Activated CD4-positive, alpha-beta T cell treated with anti-CD3 and anti-CD28 coated beads for 4 hours (primary cell): ENCODE measurements around the gene CERKL.

Experiments used
- DNase-seq, 2 donors: peaks; one replicate each; pipeline ENCODE4 v3.0.0-alpha.2; 2020

Gene CERKL

GRCh38 chr2:181626671-181627070 is 30.2 kb downstream of the CERKL start:
- DNase-seq, result no peak

- DNase-seq, result no peak
These were observed 33.7 kb downstream of the CERKL start for GRCh38 chr2:181623159-181623558.

- no peak for DNase-seq
These were observed 35.0 kb downstream of the CERKL start for GRCh38 chr2:181621779-181622490.

- no peak for DNase-seq
These were observed 37.4 kb downstream of the CERKL start for GRCh38 chr2:181619516-181619915.

- DNase-seq, result no peak
These were observed 40.2 kb downstream of the CERKL start for GRCh38 chr2:181616715-181617114.

DNA sequence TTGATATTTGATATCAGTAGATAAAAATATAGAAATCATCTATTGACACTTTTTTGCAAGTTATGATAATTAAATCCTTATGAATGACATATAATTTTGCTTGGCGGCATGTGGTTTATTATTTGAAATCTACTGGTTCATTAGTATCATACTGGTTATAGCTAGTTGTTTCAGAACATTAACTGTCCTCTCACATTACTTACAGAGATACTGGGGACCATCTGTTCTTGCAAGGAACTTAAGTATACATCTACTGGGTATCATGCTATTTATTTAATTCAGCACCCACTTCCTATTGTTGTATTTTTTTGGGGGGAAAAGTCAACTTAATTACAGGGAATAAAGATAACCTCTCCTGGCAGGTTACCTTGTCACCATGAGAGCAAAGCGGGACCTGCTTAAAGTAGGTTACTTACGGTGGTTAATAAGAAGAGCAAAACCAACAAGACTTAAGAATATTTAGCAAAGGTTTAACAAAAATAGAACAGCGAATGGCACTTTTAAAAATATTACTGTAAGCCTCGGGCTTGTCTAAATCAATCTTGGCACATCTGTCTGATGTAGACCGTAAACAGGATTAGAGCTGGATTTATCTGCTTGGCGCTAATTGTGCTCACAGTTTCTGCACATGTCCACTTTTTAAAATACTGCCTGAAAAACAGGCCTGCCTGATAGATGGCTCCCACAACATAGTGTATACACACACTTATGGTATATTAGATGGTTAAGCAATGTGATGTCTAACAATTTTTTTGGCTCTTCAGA is 41.8 kb downstream of the CERKL start:
- DNase-seq, result no peak

DNA sequence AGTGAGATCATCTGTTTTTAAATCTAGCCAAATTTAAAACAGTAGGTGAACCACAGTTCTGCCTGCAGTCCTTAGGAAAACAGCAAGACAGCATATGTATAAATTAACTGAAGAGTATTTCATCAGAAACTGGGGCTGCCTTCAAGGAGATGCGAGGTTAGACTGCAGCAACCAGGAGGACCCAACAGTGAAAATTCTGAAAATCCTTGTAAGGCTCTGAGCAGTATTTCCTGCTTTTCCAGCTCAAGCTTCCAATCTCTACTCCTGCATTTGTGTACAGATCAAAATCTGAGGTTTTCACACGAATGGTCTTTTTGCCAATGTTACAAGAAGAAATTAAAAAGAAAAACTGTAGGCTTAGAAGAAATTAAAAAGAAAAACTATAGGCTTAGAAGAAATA is 43.7 kb downstream of the CERKL start:
- DNase-seq, result no peak

- DNase-seq, result no peak
These were observed 49.0 kb downstream of the CERKL start for GRCh38 chr2:181607629-181608590.

DNA sequence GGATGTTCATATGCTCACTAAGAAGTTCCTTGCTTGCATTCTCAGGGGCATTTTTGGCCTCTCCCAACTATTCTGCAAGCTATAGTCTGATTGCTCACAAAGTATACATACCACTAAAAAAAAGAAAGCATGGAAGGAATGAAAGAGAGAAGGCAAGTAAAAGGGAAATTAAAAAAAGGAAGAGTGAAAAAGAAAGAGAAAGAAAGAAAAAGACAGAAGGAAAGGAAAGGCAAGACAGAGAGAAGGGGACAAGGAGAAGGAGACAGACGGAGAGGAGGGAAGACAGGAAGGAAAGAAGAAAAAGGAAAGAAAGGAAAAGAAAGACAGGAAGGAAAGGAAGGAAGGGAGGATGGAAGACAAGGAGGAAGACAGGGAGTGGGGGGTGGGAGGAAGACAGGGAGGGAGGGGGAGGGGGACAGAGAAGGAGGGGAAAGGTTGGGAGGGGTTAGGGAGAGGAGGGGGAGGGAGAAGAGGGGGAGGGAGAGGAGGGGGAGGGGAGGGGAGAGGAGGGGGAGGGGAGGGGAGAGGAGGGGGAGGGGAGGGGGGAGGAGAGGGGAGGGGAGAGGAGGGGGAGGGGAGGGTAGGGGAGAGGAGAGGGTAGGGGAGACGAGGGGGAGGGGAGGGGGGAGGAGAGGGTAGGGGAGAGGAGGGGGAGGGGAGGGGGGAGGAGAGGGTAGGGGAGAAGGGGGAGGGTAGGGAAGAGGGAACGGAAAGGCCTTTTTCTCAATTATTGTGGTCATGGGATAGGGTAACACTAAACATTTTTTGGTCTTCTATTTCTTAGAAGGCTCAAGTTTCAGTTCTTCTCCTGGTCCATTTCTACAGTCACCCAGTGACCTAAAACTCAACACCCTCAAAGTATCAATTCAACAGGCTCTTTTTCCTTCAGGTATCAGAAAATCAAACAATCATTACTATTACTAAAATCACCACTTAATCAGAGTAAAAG is 50.7 kb downstream of the CERKL start:
- no peak for DNase-seq

GRCh38 chr2:181602017-181602416 is 54.9 kb downstream of the CERKL start:
- DNase-seq, result no peak

DNA sequence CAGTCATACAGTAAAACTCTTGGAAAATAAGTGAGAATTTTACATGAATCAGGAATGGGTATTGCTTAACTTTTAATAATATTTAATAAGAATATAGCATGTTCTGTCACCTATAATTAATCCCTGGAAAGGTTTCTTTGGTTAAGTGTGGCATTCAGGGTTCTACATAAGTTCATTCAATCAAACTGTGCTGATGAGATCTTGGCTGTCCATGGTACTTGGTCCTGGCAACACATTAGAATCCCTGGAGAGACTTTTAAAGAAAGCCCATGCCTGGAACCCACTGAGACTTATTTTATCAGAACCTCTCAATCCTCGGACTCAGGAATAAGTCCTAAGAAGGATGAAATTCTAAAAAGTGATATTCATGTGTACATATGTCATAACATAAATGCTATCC is 60.3 kb downstream of the CERKL start:
- DNase-seq, result no peak

- DNase-seq, result no peak
These were observed 62.6 kb downstream of the CERKL start for GRCh38 chr2:181594322-181594721.

GRCh38 chr2:181589779-181590178 is 67.1 kb downstream of the CERKL start:
- no peak for DNase-seq

- no peak for DNase-seq
These were observed 68.4 kb downstream of the CERKL start for GRCh38 chr2:181588546-181588945.

GRCh38 chr2:181586569-181587081 is 70.3 kb downstream of the CERKL start:
- no peak for DNase-seq

DNA sequence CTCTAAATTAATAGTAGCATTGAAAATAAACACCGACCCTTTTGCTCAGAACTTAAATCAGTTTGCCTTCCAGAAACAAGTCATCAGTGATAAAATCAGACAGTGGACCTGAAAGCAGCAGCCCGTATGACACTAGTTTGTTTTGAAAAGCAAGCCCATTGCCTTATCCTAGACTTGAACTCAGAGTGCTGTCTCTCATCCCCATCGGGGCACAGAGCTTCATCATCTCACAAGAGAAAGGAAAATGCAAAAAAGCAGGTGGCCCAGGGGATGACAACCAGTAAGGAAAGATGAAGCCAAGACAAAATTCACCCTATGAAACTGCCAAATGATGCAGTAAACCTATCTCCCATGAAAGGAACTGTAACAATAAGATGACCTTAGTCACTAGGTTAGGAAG is 71.2 kb downstream of the CERKL start:
- DNase-seq, result no peak

DNA sequence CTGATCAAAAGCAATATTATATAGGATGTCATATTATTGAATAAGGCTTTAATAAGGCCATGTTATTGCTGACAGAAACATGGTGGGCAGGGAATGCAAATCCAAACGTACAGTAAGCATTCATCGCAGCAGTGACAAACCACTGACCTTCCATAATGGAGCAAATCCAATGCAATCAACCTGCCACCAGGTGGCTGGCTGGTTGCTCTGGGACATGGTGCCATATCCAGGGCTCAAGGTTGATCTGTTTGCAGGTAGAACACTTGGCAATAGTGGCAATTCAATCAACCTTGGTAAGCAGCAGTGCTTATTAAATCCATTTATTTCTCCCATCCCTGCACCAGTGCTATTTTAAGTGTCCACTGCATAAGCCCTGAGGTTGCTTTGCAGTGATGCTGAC is 75.4 kb downstream of the CERKL start:
- DNase-seq, result no peak

DNA sequence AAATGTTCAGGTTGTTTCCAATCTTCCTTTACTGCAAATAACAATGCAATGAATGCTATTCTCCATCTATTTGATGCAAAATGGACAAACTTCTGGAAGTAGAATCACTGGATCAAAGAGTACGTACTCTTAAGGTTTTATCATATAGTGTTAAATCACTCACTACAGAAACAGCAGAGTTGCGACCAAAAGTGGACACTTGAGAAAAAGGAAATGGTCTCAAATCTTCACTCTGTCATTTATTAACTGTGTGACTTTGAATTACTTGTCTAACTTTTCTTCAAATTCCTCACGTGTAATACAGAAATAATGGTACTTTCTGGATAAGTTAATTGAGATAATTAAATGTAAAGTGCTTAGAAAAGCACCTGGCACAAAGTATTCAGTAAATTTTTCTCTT is 78.1 kb downstream of the CERKL start:
- no peak for DNase-seq

- no peak for DNase-seq
These were observed 80.5 kb downstream of the CERKL start for GRCh38 chr2:181576431-181576830.

- DNase-seq, result no peak
These were observed 81.3 kb downstream of the CERKL start for GRCh38 chr2:181575650-181576025.

DNA sequence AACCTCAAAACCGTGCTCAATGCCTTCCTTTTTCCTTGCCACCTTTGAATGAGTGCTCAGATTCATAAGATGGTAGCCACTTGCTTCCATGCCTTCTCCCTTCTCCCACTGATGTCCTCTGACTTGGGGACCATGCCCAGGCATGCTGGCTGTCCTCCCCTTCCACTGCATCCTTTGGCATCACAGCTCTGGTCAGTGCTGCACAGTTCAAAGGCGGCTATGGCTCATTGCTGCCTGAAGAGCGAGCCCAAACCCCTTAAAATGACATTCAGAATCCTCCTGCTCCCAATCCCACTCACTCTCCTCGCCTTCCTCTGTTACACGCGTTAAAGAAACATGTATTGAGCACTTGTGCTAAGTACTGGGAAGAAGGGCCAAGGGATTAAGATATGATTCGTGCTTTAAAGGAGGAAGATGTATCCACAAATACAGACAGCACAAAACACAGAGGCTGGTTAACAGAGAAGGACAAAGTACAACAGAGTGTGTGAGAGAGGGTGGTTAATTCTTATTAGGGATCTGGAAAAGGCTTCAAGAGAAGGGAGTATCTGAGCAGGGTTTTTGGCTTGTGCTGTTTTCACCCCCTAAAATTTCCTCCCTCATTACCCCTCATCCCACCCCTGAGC is 81.8 kb downstream of the CERKL start:
- no peak for DNase-seq

DNA sequence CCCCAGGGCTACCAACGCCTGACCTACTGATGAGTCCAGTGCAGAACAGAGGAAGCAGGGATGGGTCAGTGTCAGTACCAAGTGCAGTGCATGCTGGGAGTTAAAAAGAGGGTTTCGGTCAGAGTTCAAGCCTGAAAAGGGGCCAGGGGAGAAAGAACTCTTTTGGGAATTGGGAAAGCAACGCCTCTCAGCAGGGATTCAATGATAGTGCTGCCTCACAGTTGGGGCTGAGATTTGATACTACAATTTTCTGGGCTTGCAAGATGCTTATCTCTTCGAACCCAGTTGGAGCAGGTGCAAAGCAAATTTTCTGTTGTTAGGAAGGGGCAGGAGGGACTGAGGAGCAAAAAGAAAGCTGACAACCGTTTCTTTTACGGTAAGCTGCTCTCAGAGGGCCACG is 82.6 kb downstream of the CERKL start:
- DNase-seq, result no peak
